Activated CD8-positive, alpha-beta T cell treated with anti-CD3 and anti-CD28 coated beads for 36 hours (primary cell): ENCODE results near the gene ANKRD27. TPM values are rescaled to one million over a fixed set of nuclear protein-coding genes. Genes with fewer than 3 reads are reported as not detected.

ENCODE experiments used
- ATAC-seq: fragments of 200-7000 bp; cut with Tn5 transposase; one replicate; pipeline ENCODE4 v1.10.0; 2021; ENCODE audit warnings: mild to moderate bottlenecking, moderate library complexity
- CTCF ChIA-PET: fragments of 350-600 bp; sonication (Branson Sonifier 250); formaldehyde crosslinking; loops from one replicate; lab custom pipeline; 2021; ENCODE audit warnings: antibody characterized with exemption; lab: Charles Lee
- POLR2A ChIA-PET: fragments of 350-600 bp; sonication (Branson Sonifier 250); formaldehyde crosslinking; loops from one replicate; lab custom pipeline; 2021; ENCODE audit warnings: antibody characterized with exemption; lab: Charles Lee
- DNase-seq: peaks from one replicate; pipeline ENCODE4 v3.0.0-alpha.2; 2020
- H3K27ac Mint-ChIP-seq: one replicate; pipeline ENCODE4 v1.8.0; 2021; ENCODE audit warnings: mild to moderate bottlenecking, mixed read lengths
- H3K27me3 Mint-ChIP-seq: one replicate; pipeline ENCODE4 v1.8.0; 2021; ENCODE audit warnings: mixed read lengths
- H3K36me3 Mint-ChIP-seq: one replicate; pipeline ENCODE4 v1.8.0; 2021; ENCODE audit warnings: low read depth, mixed read lengths
- H3K4me1 Mint-ChIP-seq: one replicate; pipeline ENCODE4 v1.8.0; 2021; ENCODE audit warnings: low read depth, mixed read lengths
- H3K4me3 Mint-ChIP-seq: one replicate; pipeline ENCODE4 v1.8.0; 2021; ENCODE audit warnings: mild to moderate bottlenecking, moderate library complexity, mixed read lengths
- H3K9me3 Mint-ChIP-seq: one replicate; pipeline ENCODE4 v1.8.0; 2021; ENCODE audit warnings: mixed read lengths
- CTCF ChIP-seq: fragments of 200-600 bp; IDR thresholded peaks from one replicate; pipeline ENCODE4 v1.8.0; 2022; ENCODE audit warnings: antibody characterized with exemption, mild to moderate bottlenecking
- intact Hi-C: fragments of 100-400 bp; cut with micrococcal nuclease; formaldehyde crosslinking; loops from one replicate; pipeline ENCODE4 v1.10.0; 2022
- total RNA-seq, 2 experiments: library from RNA; stranded (reverse); gene quantifications; one replicate each; pipeline ENCODE4 v1.2.3, GENCODE V29; 2021

Gene ANKRD27
- total RNA-seq, 2 experiments from 2014 or later = 34.2 to 41.0 TPM

- H3K4me1 Mint-ChIP-seq = peaks cover 38% of the 10 kb centered on the region
- no peak for TF ChIP-seq CTCF
- peak overlapping the region; percentile 88 for H3K4me3 Mint-ChIP-seq
- no peak overlapping the region for H3K27ac Mint-ChIP-seq
- no peaks in the 10 kb centered on the region for H3K9me3 Mint-ChIP-seq
- H3K27me3 Mint-ChIP-seq = peaks cover 12% of the 10 kb centered on the region
- CTCF ChIA-PET = interaction anchor here (1.0 kb wide), 1 partner anchor 73 kb away, joined by 3 read pairs; no protein-coding TSS in a partner anchor
- DNase-seq (no peak), ATAC-seq (no peak)
- H3K36me3 Mint-ChIP-seq = peaks cover 4% of the 10 kb centered on the region
- POLR2A ChIA-PET = interaction anchor here (0.8 to 1.3 kb wide), 4 partner anchors 17 to 92 kb away, joined by 3 to 5 read pairs (median 4); partner anchors contain the start of genes NUDT19 and PDCD5
- intact Hi-C loops = no loop called here
Measured at GRCh38 chr19:32673573-32673972, 1.4 kb downstream of the ANKRD27 start.

DNA sequence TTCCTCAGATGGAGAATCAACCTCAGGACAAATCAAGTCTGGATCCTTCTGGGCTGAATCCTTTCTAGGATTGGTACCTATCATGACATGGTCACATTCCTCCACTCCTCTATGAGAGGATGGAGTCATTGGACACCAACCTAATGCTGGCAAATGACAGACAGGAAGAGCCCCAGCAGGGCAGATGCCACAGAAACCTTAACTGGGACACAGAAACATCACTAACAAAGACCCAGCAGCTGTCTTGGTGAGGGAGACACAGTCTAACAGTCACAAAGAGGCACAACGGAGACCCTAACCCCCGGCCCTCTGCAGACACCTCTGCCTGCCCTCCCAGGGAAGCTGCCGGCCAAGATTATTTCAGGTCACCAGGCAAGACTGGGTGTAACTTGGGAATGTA is 2.1 kb downstream of the ANKRD27 start:
- no peak for ATAC-seq
- ChIA-PET POLR2A (interaction anchor here (1.2 to 1.3 kb wide), 2 partner anchors 18 to 20 kb away, joined by 3 to 4 read pairs; no protein-coding TSS in a partner anchor), CTCF (interaction anchor here (0.6 kb wide), 1 partner anchor 25 kb away, joined by 3 read pairs; no protein-coding TSS in a partner anchor)
- Mint-ChIP-seq H3K4me3 (peak overlapping the region; percentile 48), H3K36me3 (peaks cover 4% of the 10 kb centered on the region), H3K4me1 (peaks cover 38% of the 10 kb centered on the region), H3K27me3 (peaks cover 12% of the 10 kb centered on the region), H3K27ac (no peak overlapping the region), H3K9me3 (no peaks in the 10 kb centered on the region)
- DNase-seq = no peak
- intact Hi-C loops = no loop called here
- no peak for TF ChIP-seq CTCF

- ATAC-seq = no peak
- no peak for DNase-seq
- intact Hi-C loops = no loop called here
- CTCF ChIA-PET = interaction anchor here (1.1 kb wide), 1 partner anchor 72 kb away, joined by 3 read pairs; no protein-coding TSS in a partner anchor
- POLR2A ChIA-PET = interaction anchor here (1.3 kb wide), 1 partner anchor 18 kb away, joined by 4 read pairs; no protein-coding TSS in a partner anchor
- Mint-ChIP-seq H3K36me3 (peaks cover 4% of the 10 kb centered on the region), H3K27ac (no peak overlapping the region), H3K27me3 (peaks cover 5% of the 10 kb centered on the region), H3K9me3 (no peaks in the 10 kb centered on the region), H3K4me1 (peaks cover 33% of the 10 kb centered on the region), H3K4me3 (no peak overlapping the region)
- no peak for TF ChIP-seq CTCF
Measured at GRCh38 chr19:32671883-32672593, 2.9 kb downstream of the ANKRD27 start.

GRCh38 chr19:32669310-32669709 is 5.7 kb downstream of the ANKRD27 start:
- POLR2A ChIA-PET = no interaction called here
- H3K9me3 Mint-ChIP-seq = no peaks in the 10 kb centered on the region
- no peak overlapping the region for H3K27ac Mint-ChIP-seq
- DNase-seq (no peak), ATAC-seq (no peak)
- intact Hi-C loops = no loop called here
- peaks cover 31% of the 10 kb centered on the region for H3K4me1 Mint-ChIP-seq
- H3K27me3 Mint-ChIP-seq = no peaks in the 10 kb centered on the region
- H3K4me3 Mint-ChIP-seq = no peak overlapping the region
- H3K36me3 Mint-ChIP-seq = peaks cover 4% of the 10 kb centered on the region
- no peak for TF ChIP-seq CTCF
- CTCF ChIA-PET = no interaction called here

GRCh38 chr19:32666084-32666483 is 8.9 kb downstream of the ANKRD27 start:
- POLR2A ChIA-PET = no interaction called here
- Mint-ChIP-seq H3K4me1 (peaks cover 13% of the 10 kb centered on the region), H3K9me3 (no peaks in the 10 kb centered on the region), H3K27me3 (no peaks in the 10 kb centered on the region), H3K27ac (no peak overlapping the region), H3K36me3 (peaks cover under 1% of the 10 kb centered on the region), H3K4me3 (no peak overlapping the region)
- CTCF ChIA-PET = no interaction called here
- intact Hi-C loops = no loop called here
- DNase-seq = no peak
- no peak for ATAC-seq
- TF ChIP-seq CTCF = no peak
